HepG2 (cell line): Measurements from ENCODE around the gene MYBPC3. TPM values are rescaled to one million over a fixed set of nuclear protein-coding genes. Genes with fewer than 3 reads are reported as not detected.

Source experiments
- ATAC-seq: fragments of 200-7000 bp; cut with Tn5 transposase; 3 replicates; pipeline ENCODE4 v1.9.1; 2020; ENCODE audit warnings: mild to moderate bottlenecking, moderate library complexity
- BruUV-seq: library from RNA; stranded (reverse); fragments of 400-500 nt; replicated peaks from 2 replicates; lab custom pipeline; 2021; lab: Mats Ljungman, UMichigan
- CTCF ChIA-PET: fragments of 300-600 bp; formaldehyde crosslinking; extraction: SDS; loops from one replicate; lab custom pipeline; 2021; ENCODE audit warnings: low total read pairs, inconsistent platforms, low intra/inter-chr PET ratio; lab: Yijun Ruan, JAX
- POLR2A ChIA-PET: fragments of 350-600 bp; sonication (Branson Sonifier 250); formaldehyde crosslinking; loops from one replicate; lab custom pipeline; 2020; ENCODE audit warnings: antibody characterized with exemption, inconsistent platforms; lab: Yijun Ruan, JAX
- DNase-seq: peaks from one replicate; pipeline ENCODE4 v3.0.0-alpha.2; 2015; ENCODE audit warnings: low spot score
- FAIRE-seq: peaks from 3 replicates; lab custom pipeline; 2011; peaks lifted over from hg19 to GRCh38; lab: Jason Lieb, UNC
- H2AFZ ChIP-seq: one replicate; pipeline ENCODE4 v1.6.1; 2011; ENCODE audit warnings: low read length, inconsistent platforms
- H3K27ac ChIP-seq: fragments of 300-600 bp; 3 replicates; pipeline ENCODE4 v1.8.0; 2011; ENCODE audit warnings: mixed run types, mild to moderate bottlenecking, mixed read lengths, low read length, inconsistent platforms; ENCODE audit not compliant: insufficient read depth; ENCODE audit errors: extremely low read length
- H3K27me3 ChIP-seq, 2 experiments: fragments of 200-600 bp in 1 of 2; 2 replicates in 1 of 2; 3 replicates in 1 of 2; pipeline versions ENCODE4 v1.6.0 to v1.8.0; 2011; ENCODE audit warnings: low read length in 2 of 2, mild to moderate bottlenecking in 2 of 2, moderate library complexity in 2 of 2, inconsistent platforms in 1 of 2; ENCODE audit not compliant: insufficient read depth in 2 of 2, control insufficient read depth in 1 of 2
- H3K36me3 ChIP-seq, 2 experiments: fragments of 200-600 bp in 1 of 2; replicated peaks in 1 of 2; 2 replicates in 1 of 2; 3 replicates in 1 of 2; pipeline versions ENCODE4 v1.5.1 to v1.8.0; 2011; ENCODE audit warnings: low read length in 2 of 2, inconsistent platforms in 1 of 2; ENCODE audit not compliant: insufficient read depth in 2 of 2, control insufficient read depth in 1 of 2
- H3K4me1 ChIP-seq: 2 replicates; pipeline ENCODE4 v1.5.1; 2012; ENCODE audit warnings: low read length, inconsistent platforms; ENCODE audit not compliant: insufficient read depth
- H3K4me2 ChIP-seq: 2 replicates; pipeline ENCODE4 v1.6.0; 2011; ENCODE audit warnings: low read depth, low read length, inconsistent platforms
- H3K4me3 ChIP-seq, 3 experiments: fragments of 200-600 bp in 1 of 3; sonication (generic), shearing (Covaris generic) in 1 of 3; replicated peaks in 1 of 3; 2 replicates each; pipeline ENCODE4 v1.5.1; 2011 to 2016; ENCODE audit warnings: low read length in 3 of 3, inconsistent platforms in 2 of 3, low read depth in 2 of 3, mild to moderate bottlenecking in 2 of 3, control low read depth in 1 of 3, mixed read lengths in 1 of 3; ENCODE audit not compliant: insufficient read depth in 1 of 3
- H3K79me2 ChIP-seq: one replicate; pipeline ENCODE4 v1.6.1; 2011; ENCODE audit warnings: low read length, inconsistent platforms; ENCODE audit not compliant: insufficient read depth
- H3K9ac ChIP-seq: 2 replicates; pipeline ENCODE4 v1.6.0; 2011; ENCODE audit warnings: mild to moderate bottlenecking, low read depth, low read length, inconsistent platforms; ENCODE audit not compliant: insufficient read depth
- H3K9me3 ChIP-seq: 2 replicates; pipeline ENCODE4 v1.5.1; 2012; ENCODE audit warnings: mild to moderate bottlenecking, low read length
- H4K20me1 ChIP-seq: 2 replicates; pipeline ENCODE4 v1.6.0; 2011; ENCODE audit warnings: inconsistent platforms, mild to moderate bottlenecking, low read length, moderate library complexity; ENCODE audit not compliant: insufficient read depth
- ATF6 ChIP-seq: sonication (generic); formaldehyde crosslinking; conservative IDR thresholded peaks from 2 replicates; pipeline ENCODE4 v1.4.0; 2020; ENCODE audit warnings: missing genetic modification reagents
- EEA1 ChIP-seq: sonication (generic); formaldehyde crosslinking; IDR thresholded peaks from 2 replicates; pipeline ENCODE4 v1.5.1; 2020; ENCODE audit warnings: mild to moderate bottlenecking, missing genetic modification reagents, borderline replicate concordance
- GABPA ChIP-seq, 2 experiments: IDR thresholded peaks; 2 replicates each; pipeline ENCODE4 v1.6.1; 2011 to 2016; ENCODE audit warnings: low read depth in 2 of 2, low read length in 1 of 2, missing biosample characterization in 1 of 2, missing genetic modification characterization in 1 of 2
- NR2F6 ChIP-seq, 2 experiments: IDR thresholded peaks; 2 replicates each; pipeline ENCODE4 v1.6.1; 2016; ENCODE audit warnings: antibody characterized with exemption in 1 of 2, mild to moderate bottlenecking in 1 of 2
- PAXIP1 ChIP-seq: sonication (generic); formaldehyde crosslinking; conservative IDR thresholded peaks from 2 replicates; pipeline ENCODE4 v1.4.0; 2020; ENCODE audit warnings: mild to moderate bottlenecking, missing genetic modification reagents, moderate library complexity
- UBTF ChIP-seq: sonication (generic); formaldehyde crosslinking; IDR thresholded peaks from 2 replicates; pipeline ENCODE4 v1.4.0; 2020; ENCODE audit warnings: mild to moderate bottlenecking, missing genetic modification reagents
- WIZ ChIP-seq: sonication (generic); formaldehyde crosslinking; IDR thresholded peaks from 2 replicates; pipeline ENCODE4 v1.5.1; 2020; ENCODE audit warnings: mild to moderate bottlenecking, missing genetic modification reagents
- ZNF556 ChIP-seq: sonication (generic); formaldehyde crosslinking; IDR thresholded peaks from 2 replicates; pipeline ENCODE4 v1.4.0; 2020; ENCODE audit warnings: mild to moderate bottlenecking, missing genetic modification reagents, borderline replicate concordance
- ZNF563 ChIP-seq: sonication (generic); formaldehyde crosslinking; IDR thresholded peaks from 2 replicates; pipeline ENCODE4 v1.8.0; 2022; ENCODE audit warnings: mild to moderate bottlenecking, moderate library complexity, missing genetic modification reagents
- ZNF572 ChIP-seq: sonication (generic); formaldehyde crosslinking; IDR thresholded peaks from 2 replicates; pipeline ENCODE4 v1.5.1; 2020; ENCODE audit warnings: mild to moderate bottlenecking, missing genetic modification reagents
- ZNF574 ChIP-seq: sonication (generic); formaldehyde crosslinking; IDR thresholded peaks from 2 replicates; pipeline ENCODE4 v1.4.0; 2020; ENCODE audit warnings: missing genetic modification reagents
- WGBS: methylation state at CpG from one replicate; pipeline ENCODE4 v1.1.6; 2017; ENCODE audit warnings: low lambda C conversion rate; 5-methylcytosine and 5-hydroxymethylcytosine counted together
- in situ Hi-C: cut with HindIII; loops from 2 replicates; pipeline ENCODE4 v1.10.0; 2017; ENCODE audit warnings: low pct_unique_long_range_greater_than_20kb; ENCODE audit not compliant: extremely low pct_ligation_motif_present
- intact Hi-C: fragments of 100-400 bp; cut with micrococcal nuclease; formaldehyde crosslinking; loops from one replicate; pipeline ENCODE4 v1.10.0; 2022; ENCODE audit not compliant: unreplicated experiment
- polyA plus RNA-seq, 8 experiments: library from polyadenylated mRNA; depleted of rRNA in 3 of 8; stranded (reverse) in 7 of 8; unstranded in 1 of 8; fragments of >200 nt; fragmentation: Illumina TruSeq in 4 of 8; extraction: Trizol in 4 of 8; gene quantifications; 2 replicates each; pipeline versions ENCODE4 v1.2.1 to v1.2.3, GENCODE V29; 2011 to 2016; ENCODE audit warnings: low read depth in 4 of 8, missing spikeins in 1 of 8, mixed read lengths in 1 of 8; ENCODE audit not compliant: insufficient read depth in 1 of 8
- total RNA-seq, 5 experiments: library from RNA; depleted of rRNA; stranded (reverse); fragments of >200 nt; fragmentation: Illumina TruSeq; extraction: Trizol; gene quantifications; 2 replicates each; pipeline ENCODE4 v1.2.3, GENCODE V29; 2016; ENCODE audit warnings: low read depth in 1 of 5

MYBPC3 gene
- total and polyA plus RNA-seq, 2 of the 13 experiments (the other 11 are each of a cell fraction or from before 2014, with no cell fraction given), result not detected

- DNase-seq (peak; percentile 38), ATAC-seq (peak; percentile 16), FAIRE-seq (no peak)
- POLR2A ChIA-PET, result no interaction called here
- in situ Hi-C loops (no loop called here), intact Hi-C loops (no loop called here)
- no TSS peak for BruUV-seq
- Histone ChIP-seq H2AFZ (no peak overlapping the region), H3K4me2 (no peak overlapping the region), H3K4me1 (peaks cover 58% of the 10 kb centered on the region), H3K9me3 (no peaks in the 10 kb centered on the region), H3K9ac (no peak overlapping the region), H3K27ac (no peak overlapping the region), H4K20me1 (no peaks in the 10 kb centered on the region), H3K27me3 (peaks cover 0 to 16% of the 10 kb centered on the region in 2 experiments; a peak in 2 of 5 replicates), H3K36me3 (no peaks in the 10 kb centered on the region), H3K4me3 (no peak overlapping the region), H3K79me2 (no peaks in the 10 kb centered on the region)
- 82% methylated on average over 15 of the region's 39 CpGs for WGBS
- CTCF ChIA-PET, result no interaction called here
- TF ChIP-seq EEA1 (CRISPR knock-in tag) (no peak), GABPA (IDR thresholded peaks at IDR 0.05; ENCODE audit: low read depth, low read length) (no peak), GABPA (CRISPR knock-in tag; IDR thresholded peaks at IDR 0.05; ENCODE audit: low read depth) (peak; percentile 90), PAXIP1 (CRISPR knock-in tag) (no peak), ATF6 (CRISPR knock-in tag) (no peak), NR2F6 (IDR thresholded peaks at IDR 0.05) (no peak), NR2F6 (CRISPR knock-in tag; IDR thresholded peaks at IDR 0.05) (0 out of 2 replicates have a peak, but pooled peaks have one; percentile 6), ZNF556 (CRISPR knock-in tag) (no peak), ZNF572 (CRISPR knock-in tag) (no peak), WIZ (CRISPR knock-in tag) (no peak), ZNF563 (CRISPR knock-in tag) (0 out of 2 replicates have a peak, but pooled peaks have one; percentile 48), ZNF574 (CRISPR knock-in tag) (no peak), UBTF (no peak)
Observed at GRCh38 chr11:47394322-47395222, 42.1 kb upstream of the MYBPC3 start.
